ENCODE measurements around the gene CACNA1C. TPM values are rescaled to one million over a fixed set of nuclear protein-coding genes. Genes with fewer than 3 reads are reported as not detected.

The CACNA1C gene
- polyA plus RNA-seq, 5 donors, result 10.1 to 15.2 (median 10.7) TPM

GRCh38 chr12:2356601-2357125 lies 303.9 kb downstream of the CACNA1C start:
- DNase-seq, result no peak

GRCh38 chr12:2358986-2359658 lies 306.3 kb downstream of the CACNA1C start:
- no peak for DNase-seq

GRCh38 chr12:2359725-2360629 lies 307.2 kb downstream of the CACNA1C start:
- no peak for DNase-seq

- no peak for DNase-seq
Measured at GRCh38 chr12:2360630-2361170, 307.9 kb downstream of the CACNA1C start.

- no peak for DNase-seq
Measured at GRCh38 chr12:2363836-2364609, 311.2 kb downstream of the CACNA1C start.

- no peak for DNase-seq
Measured at GRCh38 chr12:2364631-2365051, 311.9 kb downstream of the CACNA1C start.

- no peak for DNase-seq
Measured at GRCh38 chr12:2366711-2367110, 313.9 kb downstream of the CACNA1C start.

- DNase-seq, result no peak
Measured at GRCh38 chr12:2372178-2372577, 319.4 kb downstream of the CACNA1C start.

- DNase-seq, result no peak
Measured at GRCh38 chr12:2372735-2373134, 319.9 kb downstream of the CACNA1C start.

GRCh38 chr12:2373307-2373706 lies 320.5 kb downstream of the CACNA1C start:
- no peak for DNase-seq

- DNase-seq, result no peak
Measured at GRCh38 chr12:2374092-2374906, 321.5 kb downstream of the CACNA1C start.

- no peak for DNase-seq
Measured at GRCh38 chr12:2375871-2376270, 323.1 kb downstream of the CACNA1C start.

- DNase-seq, result peak; percentile 47 to 57
Measured at GRCh38 chr12:2376908-2377657, 324.3 kb downstream of the CACNA1C start.

- DNase-seq, result no peak
Measured at GRCh38 chr12:2378835-2379330, 326.1 kb downstream of the CACNA1C start.

GRCh38 chr12:2380946-2381345 lies 328.2 kb downstream of the CACNA1C start:
- no peak for DNase-seq

GRCh38 chr12:2382370-2383155 lies 329.8 kb downstream of the CACNA1C start:
- no peak for DNase-seq

- no peak for DNase-seq
Measured at GRCh38 chr12:2383325-2384028, 330.7 kb downstream of the CACNA1C start.

GRCh38 chr12:2384029-2384386 lies 331.2 kb downstream of the CACNA1C start:
- no peak for DNase-seq
